ENCODE results near the gene TSC22D4. TPM values are rescaled to one million over a fixed set of nuclear protein-coding genes. Genes with fewer than 3 reads are reported as not detected.
A peak's percentile ranks its signal among the peaks of the same experiment; 100 is the strongest.

TSC22D4 gene
- total RNA-seq, 2 experiments from 2014 or later, result 38.5 to 75.4 TPM

DNA sequence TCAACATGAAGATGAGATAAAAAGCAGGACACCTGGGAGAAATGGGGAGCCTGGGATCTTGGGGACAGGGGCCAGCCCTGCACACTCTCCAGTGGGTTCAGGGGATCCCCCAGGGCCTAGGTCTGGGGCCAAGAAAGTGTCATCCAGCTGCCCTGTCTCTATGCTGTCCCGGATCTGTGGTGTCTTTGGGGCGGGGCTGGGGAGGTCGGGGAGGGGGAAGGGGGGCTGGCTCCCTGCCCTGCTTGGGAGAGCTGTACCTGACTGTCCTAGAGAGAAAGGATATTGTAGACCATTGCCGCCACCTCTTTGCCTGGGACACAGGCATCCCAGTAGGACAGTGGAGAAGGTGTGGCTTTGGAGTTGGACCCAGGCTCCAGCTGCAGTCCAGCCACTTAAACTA lies 8.0 kb downstream of the TSC22D4 start:
- intact Hi-C loops (cut with micrococcal nuclease; ENCODE audit: unreplicated experiment), result loop anchor here (10.0 kb wide), 1 partner anchor 204 kb away; the partner anchor contains the start of gene GNB2
- H3K36me3 ChIP-seq (ENCODE audit: insufficient read depth, low read length), result peaks cover 56% of the 10 kb centered on the region
- no peaks in the 10 kb centered on the region for H3K9me2 ChIP-seq (ENCODE audit: insufficient read depth, low read length)
- TF ChIP-seq EZH2phosphoT487 (IDR thresholded peaks at IDR 0.05; ENCODE audit: borderline replicate concordance, low read depth, low read length), result no peak
- TF ChIP-seq, protein P1, sequence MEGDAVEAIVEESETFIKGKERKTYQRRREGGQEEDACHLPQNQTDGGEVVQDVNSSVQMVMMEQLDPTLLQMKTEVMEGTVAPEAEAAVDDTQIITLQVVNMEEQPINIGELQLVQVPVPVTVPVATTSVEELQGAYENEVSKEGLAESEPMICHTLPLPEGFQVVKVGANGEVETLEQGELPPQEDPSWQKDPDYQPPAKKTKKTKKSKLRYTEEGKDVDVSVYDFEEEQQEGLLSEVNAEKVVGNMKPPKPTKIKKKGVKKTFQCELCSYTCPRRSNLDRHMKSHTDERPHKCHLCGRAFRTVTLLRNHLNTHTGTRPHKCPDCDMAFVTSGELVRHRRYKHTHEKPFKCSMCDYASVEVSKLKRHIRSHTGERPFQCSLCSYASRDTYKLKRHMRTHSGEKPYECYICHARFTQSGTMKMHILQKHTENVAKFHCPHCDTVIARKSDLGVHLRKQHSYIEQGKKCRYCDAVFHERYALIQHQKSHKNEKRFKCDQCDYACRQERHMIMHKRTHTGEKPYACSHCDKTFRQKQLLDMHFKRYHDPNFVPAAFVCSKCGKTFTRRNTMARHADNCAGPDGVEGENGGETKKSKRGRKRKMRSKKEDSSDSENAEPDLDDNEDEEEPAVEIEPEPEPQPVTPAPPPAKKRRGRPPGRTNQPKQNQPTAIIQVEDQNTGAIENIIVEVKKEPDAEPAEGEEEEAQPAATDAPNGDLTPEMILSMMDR (conservative IDR thresholded peaks at IDR 0.05; ENCODE audit: low read length), result no peak
- no peak overlapping the region for H3K27ac ChIP-seq (ENCODE audit: low read depth, low read length, poor library complexity, severe bottlenecking)
- POLR2A ChIA-PET, result interaction anchor here (0.9 kb wide), 1 partner anchor 10 kb away, joined by 3 read pairs; no protein-coding TSS in a partner anchor
- H4K20me1 ChIP-seq (ENCODE audit: insufficient read depth, low read length), result no peaks in the 10 kb centered on the region
- H3K9me3 ChIP-seq (ENCODE audit: low read length), result no peaks in the 10 kb centered on the region
- H2AFZ ChIP-seq (ENCODE audit: low read length), result no peak overlapping the region
- DNase-seq (ENCODE audit: low spot score), result no peak
- peaks cover 7% of the 10 kb centered on the region; the same call in 1 of the 2 replicates for H3K79me2 ChIP-seq (ENCODE audit: insufficient read depth, low read depth, low read length)
- H3K4me2 ChIP-seq (ENCODE audit: low read length), result no peak overlapping the region
- no TSS peak for BruUV-seq (replicated peaks)
- CTCF ChIA-PET (ENCODE audit: unreplicated experiment), result no interaction called here
- peaks cover 20% of the 10 kb centered on the region for H3K4me1 ChIP-seq (ENCODE audit: insufficient read depth, low read length, poor library complexity, severe bottlenecking)
- H3K4me3 ChIP-seq (ENCODE audit: low read depth, low read length, poor library complexity, severe bottlenecking), result no peak overlapping the region

DNA sequence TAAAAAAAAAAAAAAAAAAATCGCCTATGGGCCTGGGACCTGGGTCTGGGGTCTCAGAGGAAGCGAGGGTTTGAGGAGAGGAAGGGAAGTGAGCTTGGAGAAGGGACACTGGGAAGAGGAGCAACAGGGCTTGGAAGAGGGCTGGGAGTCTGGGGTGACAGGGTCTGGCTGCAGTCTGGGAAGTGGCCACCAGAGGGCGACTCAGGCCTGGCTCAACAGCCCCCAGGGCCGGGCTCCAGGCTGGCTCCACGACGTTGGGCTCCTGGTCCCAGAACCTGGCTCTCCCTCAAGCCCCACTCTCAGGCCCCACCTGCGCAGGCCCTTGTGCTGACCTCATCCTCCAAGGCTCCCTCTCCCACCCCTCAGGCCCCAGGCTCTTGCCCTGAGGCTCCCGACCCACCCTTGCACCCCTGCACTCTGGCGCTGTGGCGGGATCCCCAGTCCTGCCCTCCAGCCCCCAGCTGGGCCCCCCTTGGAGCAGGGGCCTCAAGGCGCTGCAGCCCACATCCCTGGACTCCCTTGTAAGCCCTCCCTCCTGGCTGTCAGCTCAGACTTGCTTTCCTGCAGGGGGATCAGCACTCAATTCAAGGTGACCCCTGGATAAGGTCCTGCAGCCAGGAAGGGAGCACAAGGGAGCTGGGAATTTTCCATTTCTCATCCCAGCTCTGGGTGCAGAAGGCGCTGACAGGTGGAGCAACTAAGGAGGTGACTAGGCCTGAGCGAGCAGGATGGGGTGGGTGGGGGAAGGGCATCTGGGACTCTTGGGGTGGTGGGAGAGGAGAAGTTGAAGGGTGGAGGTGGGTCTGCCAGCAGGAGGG lies 9.6 kb downstream of the TSC22D4 start:
- H4K20me1 ChIP-seq (ENCODE audit: insufficient read depth, low read length), result no peaks in the 10 kb centered on the region
- peaks cover 40% of the 10 kb centered on the region for H3K36me3 ChIP-seq (ENCODE audit: insufficient read depth, low read length)
- H3K4me2 ChIP-seq (ENCODE audit: low read length), result no peak overlapping the region
- TF ChIP-seq, protein P1 (conservative IDR thresholded peaks at IDR 0.05; ENCODE audit: low read length), result peak; percentile 87
- no peak for TF ChIP-seq EZH2phosphoT487 (IDR thresholded peaks at IDR 0.05; ENCODE audit: borderline replicate concordance, low read depth, low read length)
- intact Hi-C loops (cut with micrococcal nuclease; ENCODE audit: unreplicated experiment), result loop anchor here (1.0 to 10.0 kb wide), 3 partner anchors 13 to 205 kb away; partner anchors contain the start of genes GNB2 and NYAP1
- peak; percentile 75 for DNase-seq (ENCODE audit: low spot score)
- H3K27ac ChIP-seq (ENCODE audit: low read depth, low read length, poor library complexity, severe bottlenecking), result no peak overlapping the region
- H3K79me2 ChIP-seq (ENCODE audit: insufficient read depth, low read depth, low read length), result no peaks in the 10 kb centered on the region
- H3K4me1 ChIP-seq (ENCODE audit: insufficient read depth, low read length, poor library complexity, severe bottlenecking), result peaks cover 10% of the 10 kb centered on the region
- POLR2A ChIA-PET, result interaction anchor here (0.6 to 1.7 kb wide), 3 partner anchors 10 to 120 kb away, joined by 3 to 6 read pairs (median 4); partner anchors contain the start of gene TSC22D4
- CTCF ChIA-PET (ENCODE audit: unreplicated experiment), result interaction anchor here (0.6 kb wide), 1 partner anchor 1327 kb away, joined by 4 read pairs; no protein-coding TSS in a partner anchor
- BruUV-seq (replicated peaks), result no TSS peak
- H2AFZ ChIP-seq (ENCODE audit: low read length), result no peak overlapping the region
- H3K4me3 ChIP-seq (ENCODE audit: low read depth, low read length, poor library complexity, severe bottlenecking), result no peak overlapping the region
- H3K9me2 ChIP-seq (ENCODE audit: insufficient read depth, low read length), result no peaks in the 10 kb centered on the region
- H3K9me3 ChIP-seq (ENCODE audit: low read length), result no peaks in the 10 kb centered on the region

Data from OCI-LY7 (cell line).